Spleen (tissue), 11 donors: Measurements from ENCODE around the gene PHACTR1. TPM values are rescaled to one million over a fixed set of nuclear protein-coding genes. Genes with fewer than 3 reads are reported as not detected.

Experiments
- DNase-seq: peaks from one replicate; pipeline ENCODE4 v3.0.0-alpha.2; 2020
- H3K27ac ChIP-seq, 8 donors: fragments of 200-600 bp; sonication (generic) in 7 of 8; 1 replicate in 4 of 8; 2 replicates in 4 of 8; pipeline versions ENCODE4 v1.5.0 to v1.8.0; 2016 to 2021; ENCODE audit warnings: inconsistent platforms in 4 of 8, mild to moderate bottlenecking in 4 of 8, moderate library complexity in 1 of 8
- H3K27me3 ChIP-seq, 7 donors: fragments of 200-600 bp; sonication (generic) in 6 of 7; replicated peaks in 1 of 7; 1 replicate in 4 of 7; 2 replicates in 3 of 7; pipeline versions ENCODE4 v1.5.0 to v1.8.0; 2016 to 2021; ENCODE audit warnings: inconsistent platforms in 3 of 7, mild to moderate bottlenecking in 1 of 7
- H3K36me3 ChIP-seq, 6 donors: fragments of 200-600 bp; sonication (generic) in 5 of 6; 1 replicate in 4 of 6; 2 replicates in 2 of 6; pipeline versions ENCODE4 v1.5.0 to v1.8.0; 2016 to 2021; ENCODE audit warnings: inconsistent platforms in 2 of 6
- H3K4me1 ChIP-seq, 6 donors: fragments of 200-600 bp; sonication (generic) in 5 of 6; 1 replicate in 3 of 6; 2 replicates in 3 of 6; pipeline versions ENCODE4 v1.5.0 to v1.8.0; 2016 to 2021; ENCODE audit warnings: inconsistent platforms in 3 of 6
- H3K4me3 ChIP-seq, 8 donors: fragments of 200-600 bp; sonication (generic) in 7 of 8; 1 replicate in 4 of 8; 2 replicates in 4 of 8; pipeline versions ENCODE4 v1.5.0 to v1.8.0; 2016 to 2021; ENCODE audit warnings: inconsistent platforms in 4 of 8, mild to moderate bottlenecking in 4 of 8, moderate library complexity in 2 of 8
- H3K9me3 ChIP-seq, 8 donors: fragments of 200-600 bp; sonication (generic) in 7 of 8; 1 replicate in 4 of 8; 2 replicates in 4 of 8; pipeline versions ENCODE4 v1.5.0 to v1.8.0; 2016 to 2021; ENCODE audit warnings: inconsistent platforms in 4 of 8
- CTCF ChIP-seq, 11 experiments: fragments of 200-600 bp in 7 of 11; fragments of 450-650 bp in 4 of 11; sonication (generic) in 4 of 11; IDR thresholded peaks in 8 of 11; conservative IDR thresholded peaks in 3 of 11; 1 replicate in 7 of 11; 2 replicates in 4 of 11; pipeline versions ENCODE4 v1.4.0 to v1.8.0; 2016 to 2021; ENCODE audit warnings: antibody characterized with exemption in 11 of 11, inconsistent platforms in 4 of 11, mild to moderate bottlenecking in 1 of 11
- POLR2A ChIP-seq, 3 donors: fragments of 450-650 bp; IDR thresholded peaks; one replicate each; pipeline ENCODE4 v1.5.1; 2017; ENCODE audit warnings: antibody characterized with exemption in 3 of 3, mild to moderate bottlenecking in 1 of 3
- POLR2AphosphoS5 ChIP-seq, 3 donors: sonication (generic); formaldehyde crosslinking; IDR thresholded peaks; one replicate each; pipeline ENCODE4 v1.5.1; 2017; ENCODE audit warnings: antibody characterized with exemption in 3 of 3
- WGBS, 5 donors: extraction: QIAGEN DNeasy Blood & Tissue Kit in 3 of 5; methylation state at CpG; one replicate each; pipeline versions ENCODE4 v1.1.5 to v1.1.7; 2013 to 2018; 5-methylcytosine and 5-hydroxymethylcytosine counted together
- intact Hi-C: fragments of 100-400 bp; cut with DNase I; formaldehyde crosslinking; loops from one replicate; pipeline ENCODE4 v1.15.0; 2023; ENCODE audit warnings: low total_unique reads
- polyA plus RNA-seq, 3 donors: library from polyadenylated mRNA; stranded (reverse); fragments of 200-250 nt; gene quantifications; one replicate each; pipeline ENCODE4 v1.2.1, GENCODE V29; 2013
- total RNA-seq, 7 donors: library from RNA; depleted of rRNA in 3 of 7; stranded (reverse); fragments of >200 nt in 3 of 7; fragmentation: NEBNext Ultra II Directional in 4 of 7; extraction: Animal tissue kit (Norgen Biotek cat#: 25700) in 4 of 7; gene quantifications; one replicate each; pipeline versions ENCODE4 v1.1.0 to v1.2.1, GENCODE V29; 2016 to 2021
- donor health status: healthy with polysubstance abuse.
- donor health status: DM: no; HTN: no; CAD: no; lungs with moderate emphysema.
- donor health status: DM: no; HTN: no; CAD: no.
- donor health status: Bipolar disorder and iron deficiency.
- donor health status: healthy.
- donor health status: DM: no; HTN: no; CAD: no.
- donor health status: DM: yes; HTN: yes; CAD: no.

The PHACTR1 gene
- total and polyA plus RNA-seq, 10 donors, result 8.5 to 45.3 (median 30.8) TPM

- TF ChIP-seq POLR2A (IDR thresholded peaks at IDR 0.05) (no peak), CTCF (IDR thresholded peaks at IDR 0.05 in 8 of 11, conservative IDR thresholded peaks at IDR 0.05 in 3 of 11) (no peak), POLR2AphosphoS5 (IDR thresholded peaks at IDR 0.05) (no peak)
- Histone ChIP-seq H3K36me3 (no peaks in the 10 kb centered on the region), H3K27ac (no peak overlapping the region), H3K9me3 (no peaks in the 10 kb centered on the region), H3K4me1 (peaks cover 0 to 6% (median 0%) of the 10 kb centered on the region in 6 donors), H3K27me3 (no peaks in the 10 kb centered on the region), H3K4me3 (no peak overlapping the region)
- no peak for DNase-seq
- 64 to 77% (median 73%) methylated on average over 5 of the region's 5 CpGs for WGBS, 5 donors
- intact Hi-C loops, result no loop called here
Observed at GRCh38 chr6:13098793-13099570, 382.4 kb downstream of the PHACTR1 start.

- no peaks in the 10 kb centered on the region for H3K27me3 ChIP-seq
- H3K36me3 ChIP-seq, result no peaks in the 10 kb centered on the region
- TF ChIP-seq POLR2AphosphoS5 (IDR thresholded peaks at IDR 0.05) (no peak), CTCF (IDR thresholded peaks at IDR 0.05 in 8 of 11, conservative IDR thresholded peaks at IDR 0.05 in 3 of 11) (no peak), POLR2A (IDR thresholded peaks at IDR 0.05) (no peak)
- H3K9me3 ChIP-seq, result no peaks in the 10 kb centered on the region
- no peak overlapping the region for H3K27ac ChIP-seq
- intact Hi-C loops, result no loop called here
- no peak for DNase-seq
- H3K4me3 ChIP-seq, result no peak overlapping the region
- H3K4me1 ChIP-seq, result peaks cover 0 to 6% (median 0%) of the 10 kb centered on the region in 6 donors
Observed at GRCh38 chr6:13099771-13100170, 383.2 kb downstream of the PHACTR1 start.

- Histone ChIP-seq H3K36me3 (no peaks in the 10 kb centered on the region), H3K27me3 (no peaks in the 10 kb centered on the region), H3K9me3 (no peaks in the 10 kb centered on the region), H3K27ac (no peak overlapping the region), H3K4me1 (no peaks in the 10 kb centered on the region), H3K4me3 (no peak overlapping the region)
- intact Hi-C loops, result no loop called here
- DNase-seq, result no peak
- TF ChIP-seq CTCF (IDR thresholded peaks at IDR 0.05 in 8 of 11, conservative IDR thresholded peaks at IDR 0.05 in 3 of 11) (no peak), POLR2AphosphoS5 (IDR thresholded peaks at IDR 0.05) (no peak), POLR2A (IDR thresholded peaks at IDR 0.05) (no peak)
- WGBS, 5 donors, result 47 to 84% (median 60%) methylated on average over 5 of the region's 5 CpGs
Observed at GRCh38 chr6:13101409-13101808, 384.8 kb downstream of the PHACTR1 start.

- WGBS, 5 donors, result 69 to 78% (median 75%) methylated on average over 2 of the region's 2 CpGs
Observed at GRCh38 chr6:13101985-13102384, 385.4 kb downstream of the PHACTR1 start.

More at GRCh38 chr6:13101985-13102384, 385.4 kb downstream of the PHACTR1 start:
- H3K4me1 ChIP-seq, result no peaks in the 10 kb centered on the region
- no peak for DNase-seq
- TF ChIP-seq POLR2AphosphoS5 (IDR thresholded peaks at IDR 0.05) (no peak), POLR2A (IDR thresholded peaks at IDR 0.05) (no peak), CTCF (IDR thresholded peaks at IDR 0.05 in 8 of 11, conservative IDR thresholded peaks at IDR 0.05 in 3 of 11) (no peak)
- intact Hi-C loops, result no loop called here
- no peak overlapping the region for H3K4me3 ChIP-seq
- no peaks in the 10 kb centered on the region for H3K36me3 ChIP-seq
- no peak overlapping the region for H3K27ac ChIP-seq
- H3K9me3 ChIP-seq, result no peaks in the 10 kb centered on the region
- H3K27me3 ChIP-seq, result no peaks in the 10 kb centered on the region
